Neural cell (in vitro differentiated cells): ENCODE data around the gene MYLK. TPM values are rescaled to one million over a fixed set of nuclear protein-coding genes. Genes with fewer than 3 reads are reported as not detected.

ENCODE experiments used
- H2AFZ ChIP-seq: fragments of 200-600, 300-800 bp; sonication (generic), shearing (Covaris generic); 2 replicates; pipeline ENCODE4 v1.6.0; 2014; ENCODE audit warnings: low read depth, mild to moderate bottlenecking, antibody characterized with exemption, low read length, moderate library complexity
- H3F3A ChIP-seq: fragments of 200-600 bp; shearing (Covaris generic); 2 replicates; pipeline ENCODE4 v1.6.1; 2016; ENCODE audit warnings: mild to moderate bottlenecking, moderate library complexity, mixed read lengths, antibody characterized with exemption, low read length; ENCODE audit not compliant: insufficient read depth, poor library complexity, severe bottlenecking
- H3K27ac ChIP-seq: fragments of 200-600, 300-800 bp; sonication (generic), shearing (Covaris generic); 2 replicates; pipeline ENCODE4 v1.5.1; 2014; ENCODE audit warnings: mild to moderate bottlenecking, low read length, moderate library complexity
- H3K27me3 ChIP-seq: fragments of 300-800, 200-600 bp; sonication (generic), shearing (Covaris generic); 2 replicates; pipeline ENCODE4 v1.6.0; 2014; ENCODE audit warnings: mild to moderate bottlenecking, low read depth, low read length, moderate library complexity; ENCODE audit not compliant: insufficient read depth
- H3K36me3 ChIP-seq: fragments of 300-800, 200-600 bp; sonication (generic), shearing (Covaris generic); 2 replicates; pipeline ENCODE4 v1.5.1; 2014; ENCODE audit warnings: mild to moderate bottlenecking, antibody characterized with exemption, low read length, moderate library complexity; ENCODE audit not compliant: insufficient read depth
- H3K4me2 ChIP-seq: fragments of 300-800, 200-600 bp; sonication (generic), shearing (Covaris generic); 2 replicates; pipeline ENCODE4 v1.6.0; 2014; ENCODE audit warnings: mild to moderate bottlenecking, low read length
- H3K4me3 ChIP-seq: fragments of 300-800, 200-600 bp; sonication (generic), shearing (Covaris generic); 2 replicates; pipeline ENCODE4 v1.5.1; 2014; ENCODE audit warnings: mild to moderate bottlenecking, low read length, moderate library complexity
- H3K79me2 ChIP-seq: fragments of 200-600 bp; shearing (Covaris generic); replicated peaks from 2 replicates; pipeline ENCODE4 v1.6.0; 2014; ENCODE audit warnings: mild to moderate bottlenecking, low read length, moderate library complexity; ENCODE audit not compliant: insufficient read depth
- H3K9ac ChIP-seq: fragments of 300-800, 200-600 bp; sonication (generic), shearing (Covaris generic); 2 replicates; pipeline ENCODE4 v1.6.1; 2016; ENCODE audit warnings: mild to moderate bottlenecking, low read length, mixed read lengths
- H3K9me2 ChIP-seq: fragments of 200-600 bp; shearing (Covaris generic); 2 replicates; pipeline ENCODE4 v1.6.1; 2016; ENCODE audit warnings: mild to moderate bottlenecking, low read length, mixed read lengths; ENCODE audit not compliant: insufficient read depth
- H3K9me3 ChIP-seq: fragments of 200-600, 300-800 bp; sonication (generic), shearing (Covaris generic); 2 replicates; pipeline ENCODE4 v1.6.1; 2016; ENCODE audit warnings: mild to moderate bottlenecking, mixed run types, low read length, moderate library complexity, mixed read lengths
- H4K20me1 ChIP-seq: fragments of 200-600 bp; shearing (Covaris generic); 2 replicates; pipeline ENCODE4 v1.6.1; 2016; ENCODE audit warnings: mild to moderate bottlenecking, mixed run types; ENCODE audit not compliant: insufficient read depth
- CTCF ChIP-seq: fragments of 450-650 bp; IDR thresholded peaks from 2 replicates; pipeline ENCODE4 v1.5.1; 2014; ENCODE audit warnings: antibody characterized with exemption, mild to moderate bottlenecking, moderate library complexity; ENCODE audit not compliant: poor library complexity, severe bottlenecking
- EP300 ChIP-seq: fragments of 450-650 bp; conservative IDR thresholded peaks from 2 replicates; pipeline ENCODE4 v1.6.1; 2014; ENCODE audit warnings: antibody characterized with exemption, mild to moderate bottlenecking, moderate library complexity; ENCODE audit not compliant: poor library complexity, severe bottlenecking
- EZH2 ChIP-seq: fragments of 200-600, 300-800 bp; shearing (Covaris generic), sonication (generic); IDR thresholded peaks from 2 replicates; pipeline ENCODE4 v1.6.1; 2014; ENCODE audit warnings: antibody characterized with exemption, low read length, borderline replicate concordance, mild to moderate bottlenecking; ENCODE audit not compliant: insufficient read depth, poor library complexity, severe bottlenecking
- MXI1 ChIP-seq: fragments of 450-650 bp; conservative IDR thresholded peaks from 2 replicates; pipeline ENCODE4 v1.6.1; 2014; ENCODE audit warnings: antibody characterized with exemption, mild to moderate bottlenecking; ENCODE audit not compliant: poor library complexity, severe bottlenecking
- POLR2AphosphoS5 ChIP-seq: IDR thresholded peaks from 2 replicates; pipeline ENCODE4 v1.6.1; 2012
- RAD21 ChIP-seq: fragments of 450-650 bp; conservative IDR thresholded peaks from 2 replicates; pipeline ENCODE4 v1.6.1; 2014; ENCODE audit warnings: antibody characterized with exemption, mild to moderate bottlenecking, moderate library complexity
- REST ChIP-seq: IDR thresholded peaks from 2 replicates; pipeline ENCODE4 v1.6.1; 2012; ENCODE audit warnings: borderline replicate concordance
- SMC3 ChIP-seq: fragments of 450-650 bp; conservative IDR thresholded peaks from 2 replicates; pipeline ENCODE4 v1.6.1; 2014; ENCODE audit warnings: antibody characterized with exemption, mild to moderate bottlenecking, moderate library complexity; ENCODE audit not compliant: poor library complexity
- TAF1 ChIP-seq: IDR thresholded peaks from 2 replicates; pipeline ENCODE4 v1.6.1; 2012; ENCODE audit warnings: low read depth
- polyA plus RNA-seq: library from polyadenylated mRNA; depleted of rRNA; stranded (reverse); fragments of >200 nt; gene quantifications from 2 replicates; pipeline ENCODE4 v1.2.3, GENCODE V29; 2014

The MYLK gene
- polyA plus RNA-seq, 1 donor from 2014 or later: 0.43 TPM

GRCh38 chr3:123682302-123682701, 201.8 kb downstream of the MYLK start:
- no peaks in the 10 kb centered on the region for H3K27me3 ChIP-seq
- H3K4me3 ChIP-seq: no peak overlapping the region
- no peak overlapping the region for H3K9ac ChIP-seq
- no peaks in the 10 kb centered on the region for H3F3A ChIP-seq
- TF ChIP-seq EP300 (no peak), SMC3 (no peak)
- no peak overlapping the region for H3K27ac ChIP-seq
- H3K4me2 ChIP-seq: no peak overlapping the region
- no peaks in the 10 kb centered on the region for H3K9me2 ChIP-seq
- no peak overlapping the region for H2AFZ ChIP-seq
- H4K20me1 ChIP-seq: no peaks in the 10 kb centered on the region
- H3K36me3 ChIP-seq: no peaks in the 10 kb centered on the region
- no peaks in the 10 kb centered on the region for H3K9me3 ChIP-seq
- no peaks in the 10 kb centered on the region for H3K79me2 ChIP-seq

- Histone ChIP-seq H3K9me2 (no peaks in the 10 kb centered on the region), H3K9ac (no peak overlapping the region)
- TF ChIP-seq POLR2AphosphoS5: no peak
- no peak for TF ChIP-seq REST
- no peak for TF ChIP-seq RAD21
- no peak for TF ChIP-seq CTCF
- no peak for TF ChIP-seq MXI1
- no peak for TF ChIP-seq EZH2
- TF ChIP-seq TAF1: no peak
- no peak for TF ChIP-seq SMC3
- no peak for TF ChIP-seq EP300
Measured at GRCh38 chr3:123679712-123680386, 204.3 kb downstream of the MYLK start.

More at GRCh38 chr3:123679712-123680386, 204.3 kb downstream of the MYLK start:
- Histone ChIP-seq H2AFZ (no peak overlapping the region), H3K9me3 (no peaks in the 10 kb centered on the region), H3F3A (no peaks in the 10 kb centered on the region), H3K4me2 (no peak overlapping the region), H3K4me3 (no peak overlapping the region), H4K20me1 (no peaks in the 10 kb centered on the region), H3K79me2 (no peaks in the 10 kb centered on the region), H3K27ac (no peak overlapping the region), H3K36me3 (no peaks in the 10 kb centered on the region), H3K27me3 (no peaks in the 10 kb centered on the region)
